HG03066 (cell line): ENCODE results near the gene PIR.
A peak's percentile ranks its signal among the peaks of the same experiment; 100 is the strongest.

ENCODE experiments used
- ATAC-seq: cut with Tn5 transposase; IDR thresholded peaks from one replicate; pipeline ENCODE4 v1.9.1; 2021; ENCODE audit warnings: low read depth; ENCODE audit not compliant: unreplicated experiment

PIR gene

DNA sequence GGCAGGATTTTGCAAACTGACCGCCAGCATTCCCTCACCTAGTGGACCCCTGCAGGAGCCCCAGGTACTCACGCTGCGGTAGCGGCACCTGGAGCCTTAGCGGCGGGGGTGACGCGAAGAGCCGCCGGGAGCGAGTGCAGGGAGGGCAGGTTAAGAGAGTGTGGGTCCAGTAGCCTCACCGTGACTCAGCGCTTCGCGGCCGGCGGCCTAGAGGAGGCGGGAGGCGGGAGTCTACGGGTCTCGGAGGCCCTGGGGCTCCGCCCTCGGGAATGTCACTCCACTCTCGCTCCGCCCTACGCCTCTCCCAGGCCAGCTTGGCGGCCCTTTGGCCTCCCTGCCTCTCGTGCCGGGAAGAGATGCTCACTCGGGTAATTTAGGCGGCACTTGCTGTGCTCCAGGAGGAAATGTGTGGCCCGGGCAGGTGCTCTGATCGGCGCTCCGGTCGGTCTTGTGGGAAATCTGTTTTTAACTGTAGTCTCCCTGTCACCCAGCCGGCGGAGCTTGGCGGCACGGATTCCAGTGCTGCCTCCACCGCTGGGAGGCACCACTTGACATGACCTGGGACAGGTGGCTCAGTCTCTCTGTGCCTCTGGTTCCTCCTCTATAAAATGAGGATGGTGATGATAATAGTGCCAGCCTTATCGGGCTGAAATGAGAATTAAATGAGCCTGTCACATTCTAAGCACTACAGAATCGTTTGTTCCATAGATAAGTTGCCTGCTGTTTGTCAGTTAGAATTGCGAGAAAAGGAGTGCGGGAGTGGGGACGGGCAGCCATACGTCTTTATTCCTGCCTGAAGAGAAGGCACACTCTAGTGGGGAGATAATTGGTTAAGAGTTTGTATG is at the start of gene PIR:
TSS of gene PIR (minus strand) at position 216 of the 845 bp plus-strand sequence. CDS start 2,076 bp downstream, outside the sequence.
- peak; percentile 98 for ATAC-seq

DNA sequence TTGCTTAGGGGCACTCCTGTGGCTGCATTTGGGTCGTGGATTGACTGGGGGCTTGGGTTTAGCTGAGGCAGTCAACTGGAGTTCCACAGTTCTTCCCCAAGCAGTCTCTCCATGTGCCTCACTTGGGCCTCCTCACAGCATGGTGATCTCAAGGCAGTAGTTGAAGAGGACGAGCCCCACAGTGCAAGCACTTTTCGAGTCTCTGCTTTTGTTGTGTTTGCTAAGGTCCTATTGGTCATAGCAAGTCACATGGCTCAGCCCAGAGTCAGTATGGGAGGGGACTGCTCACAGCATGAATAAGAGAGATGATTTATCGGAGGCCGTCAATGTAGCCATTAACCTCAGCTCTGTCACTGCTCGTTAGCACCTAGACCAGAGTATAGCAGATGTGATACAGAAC is 37.2 kb upstream of the PIR start:
- ATAC-seq, result no peak

- no peak for ATAC-seq
Observed at GRCh38 chrX:15529165-15529564, 36.0 kb upstream of the PIR start.

DNA sequence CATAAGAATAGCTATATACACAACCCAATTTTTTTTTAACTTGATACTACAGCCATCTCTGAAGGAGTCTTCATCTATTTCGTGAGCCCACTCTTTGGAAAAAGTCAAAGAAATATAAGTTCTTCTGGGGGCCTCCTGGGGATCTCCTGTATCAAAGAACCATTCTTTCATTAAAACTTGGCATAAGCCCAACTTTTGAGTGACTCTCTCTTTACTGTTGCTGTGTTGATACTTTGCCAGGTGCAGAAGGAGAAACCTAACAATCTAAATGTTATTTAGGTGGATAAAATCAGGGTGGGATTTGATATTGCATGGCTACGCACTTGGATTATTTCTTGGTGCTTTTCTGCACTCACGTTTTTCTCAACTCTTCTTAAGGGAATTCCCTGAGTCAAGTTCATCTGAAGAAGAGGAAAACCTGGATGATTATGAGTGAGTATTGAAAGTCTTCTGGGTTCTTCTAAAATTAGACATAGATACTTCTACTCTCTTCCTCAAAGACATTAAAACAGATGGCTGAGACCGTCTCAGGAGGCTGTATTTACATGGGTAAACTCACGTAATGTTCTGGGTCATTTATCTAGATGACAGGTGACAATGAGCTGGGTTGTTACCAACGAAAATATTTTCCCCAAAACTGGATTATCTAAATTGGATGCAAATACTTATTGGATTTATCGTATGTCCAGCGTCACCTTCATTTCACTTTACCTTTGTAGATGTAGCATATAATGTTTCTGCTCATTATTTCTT is 32.7 kb upstream of the PIR start:
- no peak for ATAC-seq

DNA sequence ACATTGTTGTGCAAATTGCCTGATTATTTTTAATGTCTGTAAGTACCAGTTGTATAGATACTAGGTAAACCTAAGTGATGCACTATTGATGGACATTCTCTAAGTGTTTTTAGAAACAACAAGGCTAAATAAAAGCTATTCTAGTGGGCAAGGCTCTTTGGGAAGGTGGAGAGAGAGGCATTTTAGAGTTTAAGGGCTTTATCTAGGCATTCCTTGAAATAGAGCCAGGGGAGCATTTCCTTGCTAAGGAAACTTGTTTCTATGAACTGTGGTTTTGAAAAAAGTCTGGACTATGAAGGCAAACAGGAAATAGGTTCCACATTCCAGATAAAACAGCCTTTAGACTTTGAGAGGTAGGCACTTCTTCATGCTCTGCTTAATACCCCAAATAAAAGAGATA is 31.3 kb upstream of the PIR start:
- no peak for ATAC-seq

GRCh38 chrX:15523088-15523487 is 30.0 kb upstream of the PIR start:
- no peak for ATAC-seq

- no peak for ATAC-seq
Observed at GRCh38 chrX:15522464-15522863, 29.3 kb upstream of the PIR start.

GRCh38 chrX:15515931-15516330 is 22.8 kb upstream of the PIR start:
- no peak for ATAC-seq

DNA sequence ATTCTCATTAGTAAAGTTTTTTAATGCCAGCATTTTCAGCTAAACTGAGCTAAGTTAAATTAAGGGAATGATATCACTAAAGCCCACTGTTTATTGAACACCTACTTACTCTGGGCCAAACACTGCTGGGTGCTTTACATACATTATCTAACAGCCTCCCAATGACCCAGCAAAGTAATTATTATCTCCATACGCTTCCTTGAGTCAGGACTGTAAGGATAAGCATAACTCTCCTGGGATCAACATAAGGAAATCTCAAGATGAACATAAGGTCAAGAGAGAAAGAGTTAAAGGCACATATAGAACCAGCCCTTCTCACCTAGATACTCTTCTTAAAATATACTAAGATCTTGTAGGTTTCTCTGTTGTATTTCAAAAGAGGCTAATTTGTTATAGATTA is 21.1 kb upstream of the PIR start:
- no peak for ATAC-seq

- ATAC-seq, result no peak
Observed at GRCh38 chrX:15512401-15512965, 19.4 kb upstream of the PIR start.

DNA sequence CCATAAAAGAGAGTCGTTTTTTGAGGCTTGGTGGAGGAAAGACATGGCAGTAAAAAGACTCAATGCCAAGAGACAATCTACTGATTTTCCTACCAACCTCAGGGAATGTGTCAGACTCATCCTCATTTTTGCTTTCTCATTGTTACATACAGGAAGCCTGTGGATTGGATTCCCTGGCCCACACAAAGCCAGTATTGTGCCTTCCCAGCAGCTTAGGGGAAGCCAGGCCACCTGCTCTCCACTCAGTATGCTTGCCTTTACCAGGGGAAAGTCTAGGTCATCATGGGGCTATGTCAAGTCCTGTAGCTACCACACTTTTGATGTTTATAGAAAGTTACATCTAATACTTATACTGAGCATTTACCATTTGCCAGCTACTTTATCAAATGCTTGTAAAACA is 18.4 kb upstream of the PIR start:
- no peak for ATAC-seq

- no peak for ATAC-seq
Observed at GRCh38 chrX:15509845-15510244, 16.7 kb upstream of the PIR start.

- no peak for ATAC-seq
Observed at GRCh38 chrX:15507005-15507404, 13.9 kb upstream of the PIR start.

DNA sequence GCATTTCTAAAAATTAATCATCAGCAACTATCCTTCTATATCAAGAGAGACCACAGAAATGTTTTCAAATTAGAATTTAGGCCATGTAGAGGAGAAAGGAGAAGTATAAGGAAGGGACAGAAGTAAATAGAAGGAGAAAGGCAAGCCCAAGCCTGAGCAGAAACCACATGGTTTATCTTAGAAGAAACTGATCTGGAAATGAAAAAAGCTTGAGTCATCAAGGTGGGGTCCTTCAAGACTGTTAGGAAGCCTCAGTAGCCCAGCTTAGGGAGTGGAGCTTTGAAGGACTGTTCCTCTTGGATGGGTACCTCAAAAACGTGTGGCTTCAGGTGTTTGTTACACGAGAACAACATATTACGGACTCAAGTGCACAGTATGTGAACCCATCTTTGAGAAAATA is 12.0 kb upstream of the PIR start:
- ATAC-seq, result no peak

DNA sequence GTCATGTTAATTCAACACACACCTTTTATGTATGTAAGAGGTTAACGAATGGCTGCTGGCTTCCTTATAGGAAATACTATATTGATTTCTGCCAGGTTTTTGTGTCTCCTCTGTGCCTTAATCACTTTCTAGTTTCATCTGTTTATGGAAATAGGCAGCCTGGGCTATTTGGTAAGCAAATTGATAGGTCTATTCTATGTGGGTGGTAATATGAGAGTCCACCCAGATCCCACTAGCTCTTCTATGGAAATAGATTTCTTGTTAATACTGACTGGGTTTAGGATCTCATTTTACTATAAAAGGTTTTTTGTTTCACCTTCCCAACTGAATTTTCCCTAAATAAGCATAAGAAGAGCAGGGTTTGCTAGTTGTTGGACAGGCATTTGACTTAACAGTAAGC is 11.5 kb upstream of the PIR start:
- ATAC-seq, result no peak

DNA sequence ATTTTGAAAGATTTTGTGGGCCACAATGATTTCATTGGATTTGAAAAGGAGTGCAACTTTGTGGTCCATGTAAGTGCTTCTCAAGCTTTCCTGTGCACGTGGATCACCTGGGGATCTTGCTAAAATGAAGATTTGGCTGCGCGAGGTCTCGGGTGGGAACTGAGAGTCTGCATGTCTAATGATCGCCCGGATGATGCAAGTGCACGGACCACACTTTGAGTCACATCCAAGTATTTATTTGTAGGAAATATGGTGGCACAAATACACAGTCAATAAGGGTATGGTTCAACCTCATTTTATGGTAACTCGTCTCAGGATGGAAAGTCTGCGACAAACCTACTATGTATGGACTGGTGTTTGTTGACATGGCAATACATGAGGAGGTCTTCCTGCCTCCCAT is 8.4 kb upstream of the PIR start:
- ATAC-seq, result no peak

- ATAC-seq, result no peak
Observed at GRCh38 chrX:15500497-15500966, 7.4 kb upstream of the PIR start, which contains the start of gene BMX. BMX (plus strand) TSS chrX:15500807; CDS start chrX:15508354, 7,547 bp downstream.

DNA sequence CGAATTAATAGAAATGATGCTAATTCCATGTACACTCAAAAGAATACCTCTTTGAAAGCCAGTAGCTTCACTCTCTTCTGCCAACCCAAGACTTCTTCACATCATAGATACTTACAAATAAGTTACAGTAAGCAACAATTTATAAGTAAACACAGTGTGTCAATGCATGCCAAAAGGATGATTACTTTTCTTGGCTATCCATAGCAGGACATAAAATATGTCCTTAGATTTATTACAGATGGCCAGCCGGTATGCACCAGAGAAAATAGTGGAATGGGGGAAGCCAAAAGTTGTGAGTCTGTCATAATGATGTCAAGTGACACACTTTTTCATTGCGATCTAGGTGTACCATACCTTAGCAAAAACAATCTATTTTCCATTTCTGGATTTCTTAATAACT is 6.8 kb upstream of the PIR start:
- ATAC-seq, result no peak

- ATAC-seq, result no peak
Observed at GRCh38 chrX:15498741-15499140, 5.6 kb upstream of the PIR start.

DNA sequence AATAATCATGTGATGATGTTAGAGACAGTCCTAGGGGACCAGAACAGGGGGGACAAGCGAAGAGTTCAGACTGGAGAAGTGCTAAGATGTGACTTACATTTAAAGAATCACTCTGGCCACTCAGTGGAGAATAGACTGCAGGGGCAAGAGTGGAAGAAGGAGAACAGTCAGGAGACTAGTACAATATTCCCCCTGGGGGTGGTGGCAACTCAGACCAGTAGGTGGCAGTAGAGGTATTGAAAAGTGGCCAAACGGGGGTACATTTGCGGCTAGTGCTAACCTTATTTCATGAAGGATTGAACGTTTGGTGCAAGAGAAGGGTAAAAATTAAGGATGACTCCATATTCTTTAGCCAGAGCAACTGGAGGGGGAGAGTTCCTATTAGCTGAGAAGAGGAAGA is 4.7 kb upstream of the PIR start:
- no peak for ATAC-seq

- no peak for ATAC-seq
Observed at GRCh38 chrX:15496824-15497223, 3.7 kb upstream of the PIR start.
